HG02759 (cell line): Measurements from ENCODE around the gene CACYBP.

Source experiments
- ATAC-seq: cut with Tn5 transposase; IDR thresholded peaks from one replicate; pipeline ENCODE4 v1.9.1; 2021; ENCODE audit warnings: mild to moderate bottlenecking, moderate library complexity; ENCODE audit not compliant: unreplicated experiment

The CACYBP gene

DNA sequence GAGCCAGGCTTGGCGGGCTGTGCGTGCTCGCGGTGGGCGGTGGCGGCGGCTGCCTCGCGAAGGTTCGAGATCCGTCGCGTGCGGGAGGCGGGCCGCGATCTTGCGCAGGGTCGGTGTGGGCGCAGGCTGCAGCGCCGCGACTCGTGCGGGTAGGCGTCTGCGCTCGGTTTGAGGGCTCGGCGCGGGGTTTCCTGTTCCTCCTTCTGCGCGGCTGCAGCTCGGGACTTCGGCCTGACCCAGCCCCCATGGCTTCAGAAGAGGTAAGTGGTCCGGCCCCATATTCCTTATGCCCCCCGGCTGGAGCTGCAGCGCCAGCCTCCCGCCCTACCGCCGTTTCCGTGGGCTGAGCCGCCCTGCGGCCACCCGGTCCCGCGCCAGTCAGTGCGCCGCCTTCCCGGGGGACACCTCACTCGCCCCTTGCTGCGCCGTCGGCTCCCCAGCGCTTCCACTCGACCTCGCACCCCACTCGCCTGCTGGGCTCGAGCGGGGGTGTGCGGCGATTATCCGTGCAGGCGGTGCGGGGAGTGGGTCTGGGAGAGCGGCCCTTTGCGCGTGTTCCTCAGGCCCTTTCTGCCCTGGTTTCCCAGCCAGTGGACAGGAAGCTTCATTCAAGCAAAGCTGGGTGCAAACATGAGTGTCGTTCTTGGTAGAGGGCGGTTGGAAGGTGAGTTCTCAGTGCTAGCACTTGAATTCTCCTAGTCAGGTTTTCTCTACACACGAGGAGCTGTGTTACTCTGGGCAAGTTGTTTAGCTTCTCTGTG lies at the start of gene CACYBP:
CACYBP (plus strand) TSS at position 12 of the 761 bp plus-strand sequence; CDS start at position 246, 234 bp downstream.
- peak; percentile 0 for ATAC-seq

GRCh38 chr1:174953285-174954072 lies 46.3 kb upstream of the CACYBP start:
- peak; percentile 74 for ATAC-seq

GRCh38 chr1:174954073-174954460 lies 45.7 kb upstream of the CACYBP start:
- peak; percentile 31 for ATAC-seq

DNA sequence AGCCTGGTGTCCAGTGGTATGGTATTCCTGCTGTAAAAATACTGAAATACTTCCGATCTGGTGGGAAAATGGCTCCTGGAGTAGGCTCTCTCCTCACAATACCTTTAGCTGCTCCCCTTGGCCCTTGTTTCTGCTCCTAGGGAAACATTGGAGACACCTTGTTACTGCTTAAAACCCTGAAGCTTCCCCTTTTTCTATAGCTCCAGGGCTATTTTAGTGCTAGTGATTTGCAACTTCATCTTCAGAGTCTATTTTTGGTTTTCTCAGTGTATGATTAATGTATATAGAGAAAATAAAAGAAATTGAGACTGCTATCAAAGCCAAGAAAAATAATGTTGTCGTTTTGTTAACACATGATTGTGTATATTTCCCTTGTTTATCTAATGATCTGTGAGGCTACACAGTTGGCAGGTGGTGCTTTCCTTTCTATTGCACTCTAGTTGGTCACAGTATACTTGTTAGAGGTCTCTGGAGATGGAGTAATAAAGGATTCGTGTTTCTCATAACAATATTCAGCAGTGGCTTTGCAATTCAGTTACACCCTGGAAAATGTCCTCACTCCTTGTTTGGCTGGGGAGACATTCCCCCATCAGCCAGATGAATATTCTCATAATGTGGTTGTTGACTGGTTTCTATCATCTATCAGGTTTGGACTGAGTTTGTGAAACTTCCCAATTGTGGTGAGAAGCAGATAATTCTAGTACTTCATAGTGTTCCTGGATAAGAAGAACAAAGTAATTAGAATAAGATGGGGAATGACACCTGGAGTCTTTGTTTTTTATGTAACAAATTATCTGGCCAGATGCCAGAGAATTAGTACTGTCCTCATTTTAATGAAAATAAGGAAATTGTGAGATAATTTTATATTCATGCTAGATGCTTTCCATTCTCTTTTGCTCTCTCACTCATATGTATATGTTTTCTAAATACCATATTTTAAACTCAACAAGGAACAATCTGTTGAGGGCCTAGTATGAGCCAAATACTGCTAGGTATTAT lies 44.8 kb upstream of the CACYBP start:
- no peak for ATAC-seq

- no peak for ATAC-seq
These were observed 43.7 kb upstream of the CACYBP start for GRCh38 chr1:174956086-174956485.

DNA sequence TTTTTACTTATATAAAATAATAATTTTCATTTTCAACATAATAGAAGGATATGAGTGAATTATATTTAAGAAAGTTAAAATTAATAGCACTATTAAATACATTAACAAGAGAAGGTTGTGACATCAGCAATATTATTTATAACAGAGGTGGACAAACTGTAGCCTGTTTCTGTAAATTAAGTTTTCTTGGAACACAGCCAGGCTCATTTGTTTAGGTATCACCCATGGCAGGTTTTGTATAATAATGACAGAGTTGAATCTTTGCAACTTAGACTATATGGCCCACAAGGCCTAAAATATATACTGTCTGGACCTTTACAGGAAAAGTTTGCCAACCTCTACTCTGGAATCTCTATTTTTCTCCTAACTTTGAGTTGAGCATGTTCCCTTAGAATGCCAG lies 42.8 kb upstream of the CACYBP start:
- ATAC-seq, result no peak

DNA sequence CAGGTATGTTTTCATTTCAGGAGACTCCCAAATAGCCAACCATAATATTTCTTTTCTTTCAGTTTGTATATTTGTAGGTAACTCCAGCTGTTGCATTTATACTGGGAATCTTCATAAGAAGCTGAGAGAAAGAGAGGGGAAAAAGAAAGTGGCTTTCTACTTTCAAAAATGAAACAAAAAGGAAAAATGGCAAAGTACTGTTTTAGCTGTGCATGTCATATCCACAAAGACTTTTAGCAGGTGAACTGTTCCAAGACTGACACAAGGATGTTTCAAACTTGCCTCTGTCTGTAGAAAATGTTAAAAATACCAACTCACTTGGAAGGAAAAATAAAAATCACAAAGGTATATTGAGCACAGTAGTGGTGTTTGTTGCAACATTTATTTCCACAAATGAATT lies 41.9 kb upstream of the CACYBP start:
- ATAC-seq, result no peak

DNA sequence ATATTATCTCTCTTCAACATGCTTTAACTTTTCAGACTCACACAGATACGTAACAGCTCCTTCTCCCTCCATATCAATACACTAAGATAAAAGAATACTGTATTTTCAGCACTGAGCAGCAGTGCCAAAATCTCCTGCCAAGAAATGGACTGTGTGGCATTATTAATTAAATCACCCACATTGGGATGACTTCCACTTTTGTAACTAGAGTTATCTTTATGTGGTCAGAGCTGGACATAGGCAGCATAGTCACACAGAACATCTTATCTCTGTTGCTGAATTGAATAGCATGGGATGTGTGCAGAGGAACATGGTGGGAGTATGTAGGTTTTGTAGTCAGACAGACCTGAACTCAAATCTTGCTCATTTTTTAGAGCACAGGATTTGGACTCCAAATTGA lies 41.4 kb upstream of the CACYBP start:
- no peak for ATAC-seq

DNA sequence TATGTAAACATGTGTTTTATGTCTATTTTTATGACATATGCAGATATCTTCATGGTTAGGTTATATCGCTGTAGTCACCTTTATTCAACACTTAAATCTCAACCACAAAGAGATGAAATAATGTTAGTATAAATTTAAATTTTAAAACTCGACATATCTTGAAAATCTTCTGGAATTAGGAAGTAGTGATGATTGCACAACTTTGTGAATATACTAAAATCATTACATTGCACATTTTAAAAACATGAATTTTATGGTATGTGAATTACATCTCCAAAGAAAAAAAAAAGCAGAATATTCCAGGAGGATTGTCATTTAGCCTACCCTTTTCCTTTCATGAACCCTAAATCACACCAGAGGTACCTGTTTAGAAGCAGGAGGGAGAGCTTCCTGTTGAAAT lies 39.4 kb upstream of the CACYBP start:
- no peak for ATAC-seq

DNA sequence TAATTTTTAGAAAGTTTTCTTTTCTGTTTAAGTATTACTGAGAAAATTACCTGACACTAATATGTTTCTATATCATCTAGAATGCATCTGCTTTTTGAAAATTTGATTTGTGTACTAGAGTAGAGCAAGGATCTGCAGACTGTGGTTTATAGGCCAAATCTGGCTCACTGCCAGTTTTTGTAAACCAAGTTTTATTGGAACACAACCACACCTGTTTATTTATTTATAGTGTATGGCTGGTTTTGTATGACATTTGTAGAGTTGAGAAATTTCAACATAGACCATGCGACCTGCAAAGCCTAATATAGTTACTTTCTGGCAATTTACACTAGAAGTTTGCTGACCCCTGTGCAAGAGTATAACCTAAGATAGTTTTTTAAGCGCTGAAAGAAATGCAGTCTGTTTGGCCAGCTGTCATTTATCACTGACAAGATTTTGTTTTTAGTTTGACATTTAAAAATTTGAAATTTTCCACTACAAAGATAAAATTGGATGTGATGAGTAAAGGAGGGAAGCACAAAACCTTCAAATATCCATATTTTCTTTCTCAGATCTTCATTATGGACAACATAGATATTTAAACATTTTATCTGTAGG lies 36.1 kb upstream of the CACYBP start:
- ATAC-seq, result no peak

DNA sequence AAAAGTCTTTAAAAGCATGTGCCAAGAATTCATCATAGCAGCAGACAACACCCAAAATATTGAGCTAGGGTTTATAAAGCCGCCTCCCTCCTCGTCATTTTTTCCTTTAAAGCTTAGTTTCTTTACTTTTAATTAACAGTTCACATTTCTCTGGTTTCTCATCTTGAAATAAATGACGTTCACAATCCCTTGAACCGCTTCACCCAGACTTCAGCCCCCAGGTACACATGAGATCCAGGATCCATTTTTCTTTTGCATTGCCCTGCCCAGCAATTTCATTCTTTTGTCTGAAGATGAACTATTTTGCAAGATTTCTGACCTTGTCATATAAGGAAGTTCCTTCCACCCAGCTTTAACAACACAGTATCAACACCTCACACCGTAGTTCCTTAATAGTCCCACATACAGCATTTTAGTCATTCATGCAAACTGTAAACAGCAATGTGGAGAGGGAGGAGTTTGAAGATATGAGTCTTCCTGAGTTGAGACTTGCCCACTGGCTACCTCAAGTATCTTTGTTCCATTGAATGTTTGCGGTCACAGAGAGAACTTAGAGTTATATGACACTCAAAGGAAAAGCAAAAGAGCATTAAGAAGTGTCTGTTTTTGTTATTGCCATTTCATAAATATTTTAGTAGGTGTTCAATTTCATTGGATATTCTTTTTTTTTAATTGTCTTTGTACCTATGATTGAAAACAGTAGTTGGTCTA lies 35.3 kb upstream of the CACYBP start:
- peak; percentile 44 for ATAC-seq

DNA sequence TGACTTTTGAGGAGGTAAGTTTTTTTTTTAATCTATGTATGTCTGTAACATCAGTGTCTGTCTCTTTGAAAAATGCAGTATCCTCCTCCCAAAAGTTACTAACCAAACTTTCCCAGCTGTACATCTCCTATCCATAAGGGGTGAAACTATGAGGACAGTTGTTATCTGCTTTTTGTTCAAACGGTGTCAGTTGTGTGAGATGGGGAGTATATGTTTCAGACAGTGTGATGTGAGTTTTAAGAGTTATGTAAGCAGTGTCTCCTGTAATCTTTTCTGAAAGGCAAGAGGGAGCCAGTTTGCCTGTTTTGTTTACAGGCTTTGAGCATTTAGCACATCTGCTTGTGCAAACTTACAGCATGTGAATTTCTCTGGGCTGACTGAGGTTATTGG lies 34.8 kb upstream of the CACYBP start:
- no peak for ATAC-seq

- ATAC-seq, result no peak
These were observed 34.3 kb upstream of the CACYBP start for GRCh38 chr1:174965362-174966007.

DNA sequence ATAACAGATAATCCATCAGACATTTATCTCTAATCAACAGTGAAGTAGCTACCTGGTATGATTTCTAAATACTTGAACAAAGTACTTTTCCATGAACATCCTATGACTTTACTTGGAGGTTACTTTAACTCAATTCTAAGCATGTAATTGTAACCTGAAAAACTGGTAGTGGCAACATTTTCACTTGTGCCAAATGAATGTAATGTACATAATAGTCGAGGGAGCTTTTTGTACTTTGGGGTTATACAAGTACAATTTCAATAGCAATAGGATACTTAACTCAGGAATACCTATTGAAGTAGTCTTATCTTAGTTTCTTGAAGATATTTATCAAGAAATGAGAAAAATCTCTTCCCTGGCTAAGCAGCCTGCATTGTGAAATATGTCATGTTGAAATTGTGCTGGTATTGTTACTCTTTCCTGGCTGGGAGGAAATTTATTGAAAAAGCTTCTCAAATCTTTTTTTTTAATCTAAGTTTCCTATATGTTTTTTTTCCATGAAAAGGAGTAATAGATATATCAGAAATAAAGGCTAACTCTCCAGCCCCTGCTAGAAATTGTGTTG lies 33.7 kb upstream of the CACYBP start:
- ATAC-seq, result no peak

DNA sequence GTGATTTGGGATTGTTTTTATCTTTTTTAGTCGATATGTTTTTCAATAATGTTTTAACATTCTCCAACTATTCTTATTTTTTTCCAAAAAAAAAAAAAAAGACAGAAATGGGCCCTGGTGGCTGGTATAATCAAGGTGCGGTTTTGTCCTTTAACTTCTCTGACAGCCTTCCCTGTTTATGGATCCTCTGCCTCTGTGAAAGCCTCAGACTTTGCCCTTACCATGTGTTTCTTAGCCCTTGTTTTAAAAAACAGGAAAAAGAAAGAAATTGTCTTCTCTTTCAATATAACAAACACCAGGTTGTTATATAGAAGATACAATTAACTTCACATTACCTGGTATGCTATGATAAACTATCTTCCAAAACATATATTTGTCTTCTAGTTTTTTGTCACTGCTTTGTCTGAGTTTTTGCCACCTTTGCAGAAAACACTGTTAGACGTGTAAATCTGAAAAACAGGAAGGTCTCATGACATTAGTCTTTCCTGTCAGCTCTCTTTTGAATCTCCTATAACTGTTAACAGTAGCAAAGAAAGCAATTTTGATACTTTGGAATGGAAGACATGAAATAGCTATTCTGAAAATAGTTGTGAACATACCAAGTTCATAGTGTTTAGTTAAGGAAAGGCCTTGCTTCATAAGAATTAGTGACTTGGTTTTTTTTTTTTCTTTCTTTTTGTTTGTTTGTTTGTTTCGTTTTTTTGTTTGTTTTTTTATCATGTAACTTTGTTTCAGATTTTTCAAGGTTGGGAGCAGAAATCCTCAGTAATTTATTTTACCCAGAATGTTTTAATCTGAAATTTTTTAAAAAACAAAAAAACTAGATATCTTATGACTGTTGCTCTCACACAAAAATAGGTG lies 31.7 kb upstream of the CACYBP start:
- no peak for ATAC-seq

DNA sequence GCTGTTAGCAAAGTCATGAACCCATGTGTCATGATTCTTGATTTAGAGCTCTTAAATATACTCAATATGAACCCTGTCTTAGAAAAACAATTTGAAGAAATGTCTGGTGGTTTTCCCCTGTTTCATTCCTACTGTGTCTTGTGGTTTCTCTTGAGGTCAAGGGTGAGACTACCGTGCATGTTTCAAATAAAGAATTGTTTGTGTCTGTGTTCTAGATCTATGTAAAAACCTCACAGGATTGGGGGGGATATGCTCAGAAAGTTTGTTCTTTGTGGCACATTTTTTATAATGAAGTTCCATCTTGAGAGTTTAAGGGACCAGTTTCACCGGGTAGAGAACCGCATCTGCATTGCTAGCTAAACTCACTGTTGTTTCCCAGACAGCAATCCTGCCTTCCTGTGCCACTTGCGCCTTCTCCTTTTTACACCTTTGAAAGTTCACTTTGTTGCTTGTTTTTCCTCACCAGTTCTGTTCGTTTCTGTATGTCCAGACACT lies 30.9 kb upstream of the CACYBP start:
- ATAC-seq, result peak; percentile 79

GRCh38 chr1:174969977-174970376 lies 29.8 kb upstream of the CACYBP start:
- peak; percentile 58 for ATAC-seq

DNA sequence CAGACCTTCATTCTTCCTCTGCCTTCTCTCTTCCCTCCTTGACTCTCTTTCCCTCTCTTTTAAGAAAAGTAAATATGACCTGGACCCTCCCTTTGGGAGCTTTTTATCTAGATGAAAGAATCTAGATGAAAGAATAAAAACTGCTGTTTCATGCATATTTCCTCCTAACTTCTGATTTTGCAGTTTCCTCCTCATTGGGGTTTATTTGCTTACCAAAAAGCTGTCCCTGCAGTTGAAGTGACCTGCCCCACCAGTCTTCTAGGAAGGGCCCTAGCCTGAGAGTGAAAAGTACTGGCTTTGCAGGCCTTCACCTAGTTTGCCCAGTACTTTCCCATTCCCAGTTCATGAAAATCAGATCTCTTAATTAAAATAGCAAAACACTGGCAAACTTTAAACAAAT lies 28.3 kb upstream of the CACYBP start:
- no peak for ATAC-seq
